HCT116 (cell line): Measurements from ENCODE around the gene CNPPD1. TPM values are rescaled to one million over a fixed set of nuclear protein-coding genes. Genes with fewer than 3 reads are reported as not detected.

ENCODE experiments used
- ATAC-seq: fragments of 200-7000 bp; cut with Tn5 transposase; 2 replicates; pipeline ENCODE4 v1.9.1; 2020; ENCODE audit warnings: mild to moderate bottlenecking, moderate library complexity
- BruUV-seq: library from RNA; stranded (reverse); fragments of 400-500 nt; replicated peaks from 2 replicates; lab custom pipeline; 2021; lab: Mats Ljungman, UMichigan
- CTCF ChIA-PET: fragments of 300-600 bp; sonication (Branson Sonifier 250); formaldehyde crosslinking; loops from one replicate; lab custom pipeline; 2021; ENCODE audit warnings: antibody characterized with exemption; lab: Charles Lee
- POLR2A ChIA-PET: fragments of 300-600, 350-600 bp; sonication (Branson Sonifier 250); formaldehyde crosslinking; loops from one replicate; lab custom pipeline; 2021; ENCODE audit warnings: antibody characterized with exemption; lab: Charles Lee
- RAD21 ChIA-PET, 2 experiments: fragments of 300-600 bp; sonication (Branson Sonifier 250); formaldehyde crosslinking; loops; one replicate each; lab custom pipeline; 2023; ENCODE audit warnings: low total read pairs in 2 of 2; ENCODE audit not compliant: uncharacterized antibody in 2 of 2, unreplicated experiment in 2 of 2, low non-redundant PET in 1 of 2; lab: Charles Lee
- DNase-seq: peaks from one replicate; pipeline ENCODE4 v3.0.0-alpha.2; 2010; ENCODE audit warnings: low read depth, low spot score
- H2AFZ ChIP-seq: fragments of 200-600 bp; shearing (Covaris generic), sonication (generic); 2 replicates; pipeline ENCODE4 v1.6.1; 2017; ENCODE audit warnings: low read depth, mixed run types, mixed read lengths, antibody characterized with exemption, low read length; ENCODE audit not compliant: poor library complexity, severe bottlenecking
- H3K27ac ChIP-seq: 2 replicates; pipeline ENCODE4 v1.5.1; 2012; ENCODE audit warnings: low read depth, low read length
- H3K27me3 ChIP-seq: fragments of 200-600 bp; sonication (generic); 2 replicates; pipeline ENCODE4 v1.6.1; 2016; ENCODE audit warnings: mixed run types, low read length, mixed read lengths; ENCODE audit not compliant: insufficient read depth
- H3K36me3 ChIP-seq, 2 experiments: fragments of 200-500 bp in 1 of 2; fragments of 200-600 bp in 1 of 2; sonication (Bioruptor generic) in 1 of 2; sonication (generic) in 1 of 2; 2 replicates each; pipeline versions ENCODE4 v1.5.1 to v1.6.1; 2014 to 2016; ENCODE audit warnings: low read length in 2 of 2, inconsistent platforms in 1 of 2, mixed read lengths in 1 of 2, mixed run types in 1 of 2; ENCODE audit not compliant: insufficient read depth in 2 of 2, control insufficient read depth in 1 of 2
- H3K4me1 ChIP-seq, 2 experiments: fragments of 200-600 bp in 1 of 2; sonication (generic) in 1 of 2; 2 replicates each; pipeline versions ENCODE4 v1.5.1 to v1.6.1; 2012 to 2017; ENCODE audit warnings: low read length in 2 of 2, inconsistent platforms in 1 of 2, mild to moderate bottlenecking in 1 of 2, mixed read lengths in 1 of 2, mixed run types in 1 of 2, moderate library complexity in 1 of 2; ENCODE audit not compliant: insufficient read depth in 2 of 2, control insufficient read depth in 1 of 2
- H3K4me2 ChIP-seq: fragments of 200-600 bp; sonication (generic); 2 replicates; pipeline ENCODE4 v1.6.1; 2017; ENCODE audit warnings: mixed run types, low read length, mixed read lengths
- H3K4me3 ChIP-seq, 2 experiments: fragments of 200-600 bp in 1 of 2; sonication (generic) in 1 of 2; replicated peaks in 1 of 2; 2 replicates each; pipeline ENCODE4 v1.5.1; 2011 to 2016; ENCODE audit warnings: low read length in 2 of 2, control low read depth in 1 of 2, low read depth in 1 of 2, mild to moderate bottlenecking in 1 of 2, mixed read lengths in 1 of 2, mixed run types in 1 of 2
- H3K79me2 ChIP-seq: fragments of 200-600 bp; sonication (generic); 2 replicates; pipeline ENCODE4 v1.6.1; 2017; ENCODE audit warnings: mild to moderate bottlenecking, mixed run types, low read length, moderate library complexity, mixed read lengths; ENCODE audit not compliant: insufficient read depth
- H3K9ac ChIP-seq: fragments of 200-600 bp; sonication (generic); 2 replicates; pipeline ENCODE4 v1.6.1; 2016; ENCODE audit warnings: low read length, mixed read lengths
- H3K9me2 ChIP-seq: fragments of 200-600 bp; sonication (generic), shearing (Covaris generic); 2 replicates; pipeline ENCODE4 v1.6.1; 2017; ENCODE audit warnings: mixed run types, mild to moderate bottlenecking, moderate library complexity; ENCODE audit not compliant: insufficient read depth
- H3K9me3 ChIP-seq, 2 experiments: fragments of 200-500 bp in 1 of 2; fragments of 200-600 bp in 1 of 2; sonication (Bioruptor generic) in 1 of 2; sonication (generic) in 1 of 2; 2 replicates each; pipeline ENCODE4 v1.6.1; 2014 to 2017; ENCODE audit warnings: low read length in 2 of 2, mixed read lengths in 2 of 2, inconsistent platforms in 1 of 2, low read depth in 1 of 2, mild to moderate bottlenecking in 1 of 2, mixed run types in 1 of 2, moderate library complexity in 1 of 2; ENCODE audit not compliant: control insufficient read depth in 1 of 2, insufficient read depth in 1 of 2
- H4K20me1 ChIP-seq: fragments of 200-600 bp; sonication (generic), shearing (Covaris generic); 2 replicates; pipeline ENCODE4 v1.6.1; 2017; ENCODE audit warnings: mixed run types, mild to moderate bottlenecking, moderate library complexity; ENCODE audit not compliant: insufficient read depth
- ATF3 ChIP-seq: IDR thresholded peaks from 2 replicates; pipeline ENCODE4 v1.6.1; 2012
- CEBPB ChIP-seq: IDR thresholded peaks from 2 replicates; pipeline ENCODE4 v1.6.1; 2012; ENCODE audit warnings: low read depth
- CTCF ChIP-seq, 3 experiments: fragments of 200-600 bp in 1 of 3; sonication (generic) in 1 of 3; IDR thresholded peaks in 2 of 3; conservative IDR thresholded peaks in 1 of 3; 2 replicates each; pipeline ENCODE4 v1.5.1; 2012 to 2017; ENCODE audit warnings: low read depth in 2 of 3, low read length in 2 of 3, antibody characterized with exemption in 1 of 3, borderline replicate concordance in 1 of 3, control low read depth in 1 of 3, mild to moderate bottlenecking in 1 of 3, mixed read lengths in 1 of 3, mixed run types in 1 of 3, moderate library complexity in 1 of 3; ENCODE audit not compliant: insufficient read depth in 1 of 3
- EGR1 ChIP-seq: IDR thresholded peaks from 2 replicates; pipeline ENCODE4 v1.6.1; 2012; ENCODE audit warnings: low read depth
- ELF1 ChIP-seq: IDR thresholded peaks from 2 replicates; pipeline ENCODE4 v1.6.1; 2012; ENCODE audit warnings: low read depth, borderline replicate concordance
- EZH2 ChIP-seq: fragments of 200-600 bp; sonication (generic); IDR thresholded peaks from 2 replicates; pipeline ENCODE4 v1.6.1; 2017; ENCODE audit warnings: antibody characterized with exemption, mixed run types
- EZH2phosphoT487 ChIP-seq: fragments of 200-600 bp; IDR thresholded peaks from 2 replicates; pipeline ENCODE4 v1.6.1; 2018; ENCODE audit warnings: antibody characterized with exemption, borderline replicate concordance
- FOSL1 ChIP-seq: IDR thresholded peaks from 2 replicates; pipeline ENCODE4 v1.6.1; 2012; ENCODE audit warnings: low read depth
- JUND ChIP-seq: IDR thresholded peaks from 2 replicates; pipeline ENCODE4 v1.6.1; 2012
- MAX ChIP-seq: IDR thresholded peaks from 2 replicates; pipeline ENCODE4 v1.6.1; 2012
- POLR2A ChIP-seq: IDR thresholded peaks from 2 replicates; pipeline ENCODE4 v1.7.0; 2011; ENCODE audit warnings: borderline replicate concordance; ENCODE audit not compliant: insufficient read depth, insufficient read length; ENCODE audit errors: extremely low read depth
- RAD21 ChIP-seq: IDR thresholded peaks from 2 replicates; pipeline ENCODE4 v1.6.1; 2012; ENCODE audit warnings: low read depth, mild to moderate bottlenecking
- REST ChIP-seq: IDR thresholded peaks from 2 replicates; pipeline ENCODE4 v1.6.1; 2012; ENCODE audit warnings: low read depth
- SIN3A ChIP-seq: IDR thresholded peaks from 2 replicates; pipeline ENCODE4 v1.6.1; 2012; ENCODE audit warnings: low read depth
- SP1 ChIP-seq: IDR thresholded peaks from 2 replicates; pipeline ENCODE4 v1.6.1; 2012; ENCODE audit warnings: low read depth
- SRF ChIP-seq: IDR thresholded peaks from 2 replicates; pipeline ENCODE4 v1.6.1; 2012; ENCODE audit warnings: low read depth
- TCF7L2 ChIP-seq: IDR thresholded peaks from 2 replicates; pipeline ENCODE4 v1.7.0; 2011; ENCODE audit warnings: borderline replicate concordance, inconsistent platforms; ENCODE audit not compliant: insufficient read depth, insufficient read length; ENCODE audit errors: extremely low read depth
- ZBTB33 ChIP-seq: IDR thresholded peaks from 2 replicates; pipeline ENCODE4 v1.6.1; 2011; ENCODE audit warnings: mild to moderate bottlenecking, low read length, moderate library complexity; ENCODE audit not compliant: insufficient replicate concordance; ENCODE audit errors: extremely low read depth
- ZFX ChIP-seq: fragments of 450-650 bp; IDR thresholded peaks from 2 replicates; pipeline ENCODE4 v1.6.1; 2017
- ZNF274 ChIP-seq: fragments of 200-500 bp; sonication (Bioruptor generic); IDR thresholded peaks from 2 replicates; pipeline ENCODE4 v1.6.1; 2014; ENCODE audit warnings: mild to moderate bottlenecking, low read depth, low read length, inconsistent platforms
- intact Hi-C: fragments of 100-400 bp; cut with micrococcal nuclease; formaldehyde crosslinking; loops from 2 replicates; pipeline ENCODE4 v1.10.0; 2022
- total RNA-seq: library from RNA; stranded (reverse); gene quantifications from one replicate; pipeline ENCODE4 v1.2.1, GENCODE V29; 2021; ENCODE audit not compliant: unreplicated experiment

CNPPD1 gene
- total RNA-seq, 1 experiment from 2014 or later = 41.9 TPM

GRCh38 chr2:219158586-219158985 lies 18.1 kb downstream of the CNPPD1 start:
- DNase-seq = no peak

More at GRCh38 chr2:219158586-219158985, 18.1 kb downstream of the CNPPD1 start:
- H3K9me3 ChIP-seq = no peaks in the 10 kb centered on the region
- H3K27me3 ChIP-seq = no peaks in the 10 kb centered on the region
- no peak overlapping the region for H2AFZ ChIP-seq
- no peak overlapping the region for H3K9ac ChIP-seq
- ChIA-PET POLR2A (interaction anchor here (1.4 kb wide), 1 partner anchor 157 kb away, joined by 5 read pairs; no protein-coding TSS in a partner anchor), CTCF (interaction anchor here (1.0 to 2.6 kb wide), 5 partner anchors 15 to 371 kb away, joined by 4 to 7 read pairs (median 6); no protein-coding TSS in a partner anchor), RAD21 (no interaction called here)
- BruUV-seq = no TSS peak
- ATAC-seq = no peak
- H3K36me3 ChIP-seq = peaks cover 0 to 3% of the 10 kb centered on the region in 2 experiments; a peak in 2 of 4 replicates
- no peak overlapping the region for H3K4me3 ChIP-seq
- peaks cover 5 to 16% of the 10 kb centered on the region in 2 experiments; a peak in 3 of 4 replicates for H3K4me1 ChIP-seq
- H3K4me2 ChIP-seq = no peak overlapping the region
- H3K9me2 ChIP-seq = no peaks in the 10 kb centered on the region
- no peak overlapping the region for H3K27ac ChIP-seq
- H3K79me2 ChIP-seq = no peaks in the 10 kb centered on the region
- no peak for TF ChIP-seq ZFX
- no peak for TF ChIP-seq ELF1
- no peak for TF ChIP-seq SP1
- no peak for TF ChIP-seq EZH2
- TF ChIP-seq MAX = no peak
- TF ChIP-seq TCF7L2 = no peak
- no peak for TF ChIP-seq SRF
- no peak for TF ChIP-seq FOSL1
- no peak for TF ChIP-seq ATF3
- TF ChIP-seq REST = no peak
- no peak for TF ChIP-seq CEBPB
- TF ChIP-seq JUND = no peak
- TF ChIP-seq SIN3A = no peak
- TF ChIP-seq RAD21 = no peak
- no peak for TF ChIP-seq POLR2A
- no peak for TF ChIP-seq EZH2phosphoT487
- no peak for TF ChIP-seq EGR1
- TF ChIP-seq ZNF274 = no peak
- no peak for TF ChIP-seq CTCF (IDR thresholded peaks at IDR 0.05 in 2 of 3, conservative IDR thresholded peaks at IDR 0.05 in 1 of 3; ENCODE audit: borderline replicate concordance in 1 of 3, insufficient read depth in 1 of 3, low read depth in 2 of 3, low read length in 2 of 3)
- TF ChIP-seq ZBTB33 = no peak
- H4K20me1 ChIP-seq = no peaks in the 10 kb centered on the region
- intact Hi-C loops = no loop called here
